GM21526 (cell line): Measurements from ENCODE around the gene POC1B.

ENCODE experiments used
- ATAC-seq: cut with Tn5 transposase; IDR thresholded peaks from one replicate; pipeline ENCODE4 v1.9.1; 2021; ENCODE audit warnings: moderate library complexity; ENCODE audit not compliant: unreplicated experiment, low FRiP score

Gene POC1B

GRCh38 chr12:89427508-89428156, 98.2 kb downstream of the POC1B start:
- peak; percentile 95 for ATAC-seq

- no peak for ATAC-seq
Observed at GRCh38 chr12:89424846-89425245, 101.0 kb downstream of the POC1B start.

- no peak for ATAC-seq
Observed at GRCh38 chr12:89424389-89424788, 101.5 kb downstream of the POC1B start.

GRCh38 chr12:89421092-89421835, 104.6 kb downstream of the POC1B start:
- ATAC-seq = no peak

- no peak for ATAC-seq
Observed at GRCh38 chr12:89418228-89418910, 107.5 kb downstream of the POC1B start.

- no peak for ATAC-seq
Observed at GRCh38 chr12:89417246-89417977, 108.4 kb downstream of the POC1B start.

- ATAC-seq = no peak
Observed at GRCh38 chr12:89416049-89416792, 109.6 kb downstream of the POC1B start.

GRCh38 chr12:89414851-89415250, 111.0 kb downstream of the POC1B start:
- ATAC-seq = no peak

GRCh38 chr12:89414322-89414721, 111.5 kb downstream of the POC1B start:
- no peak for ATAC-seq

- no peak for ATAC-seq
Observed at GRCh38 chr12:89413234-89413633, 112.6 kb downstream of the POC1B start.

- no peak for ATAC-seq
Observed at GRCh38 chr12:89412665-89413064, 113.2 kb downstream of the POC1B start.

GRCh38 chr12:89411846-89412245, 114.0 kb downstream of the POC1B start:
- no peak for ATAC-seq

- ATAC-seq = no peak
Observed at GRCh38 chr12:89411234-89411633, 114.6 kb downstream of the POC1B start.

- ATAC-seq = no peak
Observed at GRCh38 chr12:89405626-89406345, 120.1 kb downstream of the POC1B start.

- no peak for ATAC-seq
Observed at GRCh38 chr12:89401433-89402058, 124.3 kb downstream of the POC1B start.

- no peak for ATAC-seq
Observed at GRCh38 chr12:89400415-89400814, 125.4 kb downstream of the POC1B start.

- no peak for ATAC-seq
Observed at GRCh38 chr12:89395712-89396111, 130.1 kb downstream of the POC1B start.

GRCh38 chr12:89393551-89394121, 132.2 kb downstream of the POC1B start:
- no peak for ATAC-seq

GRCh38 chr12:89392391-89392790, 133.5 kb downstream of the POC1B start:
- ATAC-seq = no peak
